HK-2 (cell line): ENCODE data around the gene EEF1AKMT4.
A peak's percentile ranks its signal among the peaks of the same experiment; 100 is the strongest.

ENCODE experiments used
- DNase-seq: peaks from one replicate; pipeline ENCODE4 v3.0.0-alpha.2; 2018; ENCODE audit not compliant: unreplicated experiment

Gene EEF1AKMT4

DNA sequence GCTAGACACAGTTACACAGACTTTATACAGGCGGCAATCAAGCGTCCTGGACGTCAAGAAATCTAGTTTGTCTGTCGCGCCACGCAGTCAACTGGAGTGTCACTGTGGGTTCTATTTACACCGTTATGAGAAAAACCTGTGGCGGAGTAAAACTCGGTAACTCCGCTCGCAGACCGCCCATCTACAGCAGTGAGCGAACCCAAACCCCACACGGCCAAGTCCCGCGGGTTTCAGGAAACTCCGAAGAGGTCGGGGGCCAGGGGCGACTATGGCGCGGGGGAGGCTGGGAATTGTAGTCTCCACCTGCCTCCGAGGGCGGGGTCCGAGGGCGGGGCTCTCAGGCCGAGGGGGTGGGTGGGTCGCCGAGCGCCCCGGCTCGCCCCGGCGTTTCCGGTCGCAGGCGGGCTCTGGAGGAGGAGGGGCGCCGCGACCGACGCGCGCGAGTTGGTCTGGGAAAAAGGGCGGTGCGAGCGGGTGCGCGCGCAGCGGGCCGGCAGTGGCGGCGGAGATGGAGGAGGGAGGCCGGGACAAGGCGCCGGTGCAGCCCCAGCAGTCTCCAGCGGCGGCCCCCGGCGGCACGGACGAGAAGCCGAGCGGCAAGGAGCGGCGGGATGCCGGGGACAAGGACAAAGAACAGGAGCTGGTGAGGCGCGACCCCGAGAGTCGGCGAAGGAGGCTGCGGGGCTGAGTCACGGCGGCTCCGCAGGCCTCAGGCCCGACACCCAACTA lies 49.5 kb downstream of the EEF1AKMT4 start, which contains the start of gene PSMD2:
Gene PSMD2 (plus strand): TSS at position 483 of the 729 bp plus-strand sequence. CDS start 26 bp downstream, at position 509.
- DNase-seq: peak; percentile 99

- no peak for DNase-seq
These were observed 50.3 kb downstream of the EEF1AKMT4 start for GRCh38 chr3:184299488-184300377.

DNA sequence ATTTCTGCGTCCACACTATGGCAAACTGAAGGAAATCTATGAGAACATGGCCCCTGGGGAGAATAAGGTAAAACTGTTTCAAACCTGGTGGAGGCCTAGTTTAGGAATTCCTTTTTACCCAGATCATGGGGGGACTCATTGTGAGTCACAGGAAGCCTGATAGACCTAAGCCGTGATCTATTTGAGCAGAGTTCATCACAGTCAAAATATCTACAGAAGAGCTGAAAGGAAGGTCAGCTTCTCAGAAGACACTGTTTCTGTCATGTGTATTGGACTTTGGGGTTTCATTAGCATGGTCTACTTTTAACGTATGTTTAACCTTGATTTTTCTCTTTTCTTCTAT lies 50.9 kb downstream of the EEF1AKMT4 start:
- DNase-seq: no peak

GRCh38 chr3:184305577-184305976 lies 56.1 kb downstream of the EEF1AKMT4 start:
- no peak for DNase-seq

GRCh38 chr3:184306341-184306972 lies 57.0 kb downstream of the EEF1AKMT4 start:
- no peak for DNase-seq

- DNase-seq: no peak
These were observed 58.4 kb downstream of the EEF1AKMT4 start for GRCh38 chr3:184307915-184308314.
